Muscle layer of duodenum (tissue), 2 donors: ENCODE results near the gene IQCE.
A peak's percentile ranks its signal among the peaks of the same experiment; 100 is the strongest.

Experiments used
- H3K27ac ChIP-seq: one replicate; pipeline ENCODE4 v1.7.0; 2013; ENCODE audit warnings: mild to moderate bottlenecking, low read length
- H3K27me3 ChIP-seq: one replicate; pipeline ENCODE4 v1.7.0; 2013; ENCODE audit warnings: low read depth, mild to moderate bottlenecking, control low read depth, low read length
- H3K36me3 ChIP-seq, 2 donors: one replicate each; pipeline ENCODE4 v1.7.0; 2013; ENCODE audit warnings: low read length in 2 of 2, control low read depth in 1 of 2, mild to moderate bottlenecking in 1 of 2; ENCODE audit not compliant: insufficient read depth in 2 of 2, control insufficient read depth in 1 of 2
- H3K4me1 ChIP-seq, 2 donors: one replicate each; pipeline ENCODE4 v1.7.0; 2013; ENCODE audit warnings: low read length in 2 of 2, mild to moderate bottlenecking in 2 of 2, control low read depth in 1 of 2, moderate library complexity in 1 of 2; ENCODE audit not compliant: insufficient read depth in 2 of 2, control insufficient read depth in 1 of 2
- H3K4me3 ChIP-seq, 2 donors: one replicate each; pipeline ENCODE4 v1.7.0; 2013; ENCODE audit warnings: low read length in 2 of 2, low read depth in 1 of 2, mild to moderate bottlenecking in 1 of 2
- H3K9me3 ChIP-seq, 2 donors: one replicate each; pipeline ENCODE4 v1.7.0; 2013; ENCODE audit warnings: low read length in 2 of 2, control low read depth in 1 of 2, mild to moderate bottlenecking in 1 of 2; ENCODE audit not compliant: control insufficient read depth in 1 of 2
- donor health status: healthy.

The IQCE gene, protein sequence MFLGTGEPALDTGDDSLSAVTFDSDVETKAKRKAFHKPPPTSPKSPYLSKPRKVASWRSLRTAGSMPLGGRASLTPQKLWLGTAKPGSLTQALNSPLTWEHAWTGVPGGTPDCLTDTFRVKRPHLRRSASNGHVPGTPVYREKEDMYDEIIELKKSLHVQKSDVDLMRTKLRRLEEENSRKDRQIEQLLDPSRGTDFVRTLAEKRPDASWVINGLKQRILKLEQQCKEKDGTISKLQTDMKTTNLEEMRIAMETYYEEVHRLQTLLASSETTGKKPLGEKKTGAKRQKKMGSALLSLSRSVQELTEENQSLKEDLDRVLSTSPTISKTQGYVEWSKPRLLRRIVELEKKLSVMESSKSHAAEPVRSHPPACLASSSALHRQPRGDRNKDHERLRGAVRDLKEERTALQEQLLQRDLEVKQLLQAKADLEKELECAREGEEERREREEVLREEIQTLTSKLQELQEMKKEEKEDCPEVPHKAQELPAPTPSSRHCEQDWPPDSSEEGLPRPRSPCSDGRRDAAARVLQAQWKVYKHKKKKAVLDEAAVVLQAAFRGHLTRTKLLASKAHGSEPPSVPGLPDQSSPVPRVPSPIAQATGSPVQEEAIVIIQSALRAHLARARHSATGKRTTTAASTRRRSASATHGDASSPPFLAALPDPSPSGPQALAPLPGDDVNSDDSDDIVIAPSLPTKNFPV

DNA sequence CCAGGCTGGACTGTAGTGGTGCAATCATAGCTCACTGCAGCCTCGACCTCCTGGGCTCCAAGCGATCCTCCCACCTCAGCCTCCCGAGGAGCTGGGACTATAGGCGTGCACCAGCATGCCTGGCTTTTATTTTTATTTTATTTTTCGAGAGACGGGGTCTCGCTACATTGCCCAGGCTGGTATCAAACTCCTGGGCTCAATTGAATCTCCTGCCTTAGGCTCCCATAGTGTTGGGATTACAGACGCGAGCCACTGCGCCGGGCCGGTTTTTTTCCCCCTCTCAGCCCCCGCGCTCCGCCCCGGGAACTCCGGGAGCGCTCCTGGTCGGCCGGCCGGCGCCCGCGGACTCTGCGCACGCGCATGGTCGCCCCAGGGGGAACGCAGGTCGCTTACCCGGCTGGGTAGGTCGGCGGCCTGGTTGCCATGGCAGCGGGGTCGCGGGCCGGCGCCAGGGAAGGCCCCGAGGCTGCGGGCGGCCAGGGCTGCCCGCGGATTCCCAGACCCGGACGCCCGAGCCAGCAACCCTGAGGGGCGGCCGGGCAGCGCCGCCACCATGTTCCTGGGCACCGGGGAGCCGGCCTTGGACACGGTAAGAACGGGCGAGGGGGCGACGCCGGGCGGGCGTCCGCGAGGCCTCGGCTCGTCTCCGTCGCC is at the start of gene IQCE:
TSS of gene IQCE (plus strand) at position 351 of the 654 bp plus-strand sequence. CDS start at position 554, 203 bp downstream.
- Histone ChIP-seq H3K27ac (no peak within 1 kb of the TSS), H3K4me3 (peak within 1 kb of the TSS; percentile 66 to 98), H3K27me3 (no peaks in the 10 kb centered on the region), H3K4me1 (peaks cover 12 to 24% of the 10 kb centered on the region in 2 donors), H3K36me3 (no peaks in the 10 kb centered on the region), H3K9me3 (no peaks in the 10 kb centered on the region)

DNA sequence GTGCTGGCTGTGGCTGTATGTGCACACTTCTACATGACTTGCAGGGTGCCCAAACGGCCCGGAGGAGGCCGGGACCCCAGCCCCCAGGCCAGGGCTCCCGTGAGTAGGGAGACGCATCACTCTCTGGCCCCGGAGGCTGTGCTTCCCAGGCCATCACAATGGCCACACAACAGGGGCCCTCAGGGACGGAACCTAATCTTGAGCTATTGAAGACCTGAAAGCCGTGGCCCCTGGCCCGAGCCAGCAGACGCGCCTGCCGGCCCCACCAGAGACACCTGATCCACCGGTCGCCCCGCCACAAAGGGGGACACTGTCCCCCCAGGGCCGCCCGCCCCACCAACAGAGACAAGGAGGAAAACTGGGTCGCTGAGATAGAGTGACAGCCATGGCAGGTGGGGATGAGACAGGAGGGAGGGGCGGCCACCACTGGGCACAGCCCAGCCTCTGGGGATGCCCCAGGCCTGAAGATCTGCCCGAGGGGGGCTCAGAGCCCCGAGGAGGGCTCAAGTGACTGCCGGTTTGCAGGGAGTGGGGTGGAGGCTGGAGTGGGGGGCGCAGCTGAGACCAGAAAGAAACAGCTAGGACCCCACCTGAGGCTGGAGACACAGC is 49.4 kb upstream of the IQCE start:
- Histone ChIP-seq H3K4me1 (peaks cover 3 to 34% of the 10 kb centered on the region in 2 donors), H3K9me3 (no peaks in the 10 kb centered on the region), H3K36me3 (no peaks in the 10 kb centered on the region), H3K4me3 (no peak overlapping the region), H3K27ac (no peak overlapping the region), H3K27me3 (no peaks in the 10 kb centered on the region)

GRCh38 chr7:2510130-2510776 is 48.5 kb upstream of the IQCE start:
- no peak overlapping the region for H3K4me3 ChIP-seq
- H3K27ac ChIP-seq, result no peak overlapping the region
- H3K4me1 ChIP-seq, result peaks cover 3 to 34% of the 10 kb centered on the region in 2 donors
- H3K9me3 ChIP-seq, result no peaks in the 10 kb centered on the region
- no peaks in the 10 kb centered on the region for H3K27me3 ChIP-seq
- H3K36me3 ChIP-seq, result no peaks in the 10 kb centered on the region

DNA sequence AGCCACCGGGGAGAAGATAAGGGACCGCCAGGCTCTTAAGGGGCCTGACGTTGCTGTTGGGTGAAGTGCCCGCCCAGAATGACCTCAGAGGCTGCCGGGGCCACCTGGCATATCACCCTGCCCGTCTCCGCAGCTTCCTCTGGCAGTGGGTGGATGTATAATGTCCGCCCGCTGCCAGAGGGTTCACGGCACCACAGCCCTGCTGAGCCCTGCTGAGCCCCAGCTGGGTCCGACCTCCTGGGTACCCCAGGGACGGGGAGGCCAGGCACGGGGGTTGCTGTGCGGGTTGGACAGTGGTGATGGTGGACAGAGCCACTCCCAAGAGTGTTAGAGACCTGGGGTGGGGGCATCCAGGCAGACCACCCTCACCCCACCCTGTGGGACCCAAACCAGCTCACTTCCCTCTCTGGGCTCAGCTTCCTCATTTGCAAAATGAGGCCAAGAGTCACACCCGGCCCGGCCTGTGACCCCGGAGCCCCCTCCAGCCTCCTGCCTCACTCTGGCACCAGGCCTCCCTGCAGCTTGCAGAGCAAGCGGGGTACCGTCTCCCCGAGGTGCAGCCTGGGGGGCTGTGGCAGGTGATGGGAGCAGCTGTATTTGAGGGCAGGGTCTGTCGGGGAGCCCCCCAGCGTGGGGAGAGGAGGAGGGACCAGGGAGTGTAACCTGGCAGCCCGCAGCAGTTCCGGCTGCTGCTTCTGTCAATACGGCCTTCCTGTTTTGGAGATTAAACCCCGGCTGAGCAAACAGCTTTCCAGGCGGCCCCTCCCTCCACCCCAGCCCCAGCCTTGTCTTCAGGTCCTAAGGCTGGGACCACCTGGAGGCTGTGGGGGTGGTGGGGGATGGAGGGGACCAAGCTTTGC is 47.6 kb upstream of the IQCE start:
- H3K4me3 ChIP-seq, result no peak overlapping the region
- H3K36me3 ChIP-seq, result no peaks in the 10 kb centered on the region
- no peaks in the 10 kb centered on the region for H3K9me3 ChIP-seq
- peaks cover 3 to 34% of the 10 kb centered on the region in 2 donors for H3K4me1 ChIP-seq
- H3K27me3 ChIP-seq, result no peaks in the 10 kb centered on the region
- H3K27ac ChIP-seq, result no peak overlapping the region

DNA sequence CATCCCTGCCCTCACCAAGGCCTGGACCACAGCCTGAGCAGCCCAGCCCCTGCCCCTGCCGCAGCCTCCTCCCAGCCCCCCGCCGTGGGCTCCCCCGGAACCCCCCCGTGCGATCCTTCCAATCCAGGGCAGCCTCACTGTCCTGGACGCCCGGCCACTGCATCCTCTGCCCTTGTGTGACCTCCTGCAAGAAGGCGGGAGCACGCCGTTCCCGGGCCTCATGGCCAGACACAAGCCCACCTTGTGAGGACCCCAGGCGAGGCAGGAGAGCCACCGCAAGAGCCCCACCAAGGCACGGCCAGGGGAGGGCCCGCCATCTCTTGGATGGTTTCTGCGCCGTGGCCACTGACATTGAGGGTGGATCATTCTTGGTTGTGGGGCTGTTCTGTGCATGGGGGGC is 47.0 kb upstream of the IQCE start:
- Histone ChIP-seq H3K27me3 (no peaks in the 10 kb centered on the region), H3K9me3 (no peaks in the 10 kb centered on the region), H3K4me1 (peaks cover 3 to 34% of the 10 kb centered on the region in 2 donors), H3K4me3 (no peak overlapping the region), H3K36me3 (no peaks in the 10 kb centered on the region), H3K27ac (no peak overlapping the region)

DNA sequence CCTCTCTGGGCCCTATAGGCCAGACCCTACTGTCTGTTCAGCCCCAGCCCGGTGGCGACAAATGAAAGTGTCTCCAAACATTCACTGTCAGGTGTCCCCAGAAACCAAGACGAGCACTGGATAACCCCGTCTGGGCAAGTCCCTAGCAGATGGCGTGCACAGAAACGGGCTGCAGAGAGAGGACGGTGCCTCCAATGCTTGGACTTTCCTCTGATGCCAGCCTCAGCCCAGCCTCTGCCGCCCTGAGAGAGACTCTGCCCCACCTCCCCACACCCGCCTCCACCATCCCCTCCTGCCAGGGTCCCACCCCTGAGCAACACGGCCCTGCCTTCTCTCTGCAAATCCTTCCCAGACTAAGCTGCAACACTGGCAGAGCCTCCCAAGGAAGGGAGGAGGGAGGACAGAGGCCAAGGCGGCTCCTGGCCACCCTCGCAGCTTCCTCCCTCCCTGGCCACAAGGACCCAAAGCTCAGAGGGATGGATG is 46.6 kb upstream of the IQCE start:
- H3K4me3 ChIP-seq, result no peak overlapping the region
- H3K27ac ChIP-seq, result no peak overlapping the region
- peaks cover 3 to 34% of the 10 kb centered on the region in 2 donors for H3K4me1 ChIP-seq
- no peaks in the 10 kb centered on the region for H3K36me3 ChIP-seq
- H3K9me3 ChIP-seq, result no peaks in the 10 kb centered on the region
- H3K27me3 ChIP-seq, result no peaks in the 10 kb centered on the region

- Histone ChIP-seq H3K4me1 (peaks cover 3 to 31% of the 10 kb centered on the region in 2 donors), H3K36me3 (no peaks in the 10 kb centered on the region), H3K9me3 (no peaks in the 10 kb centered on the region), H3K4me3 (no peak overlapping the region), H3K27ac (no peak overlapping the region), H3K27me3 (no peaks in the 10 kb centered on the region)
Measured at GRCh38 chr7:2512713-2513112, 46.1 kb upstream of the IQCE start.

- Histone ChIP-seq H3K9me3 (no peaks in the 10 kb centered on the region), H3K27ac (no peak overlapping the region), H3K4me3 (no peak overlapping the region), H3K36me3 (no peaks in the 10 kb centered on the region), H3K27me3 (no peaks in the 10 kb centered on the region), H3K4me1 (peaks cover 3 to 32% of the 10 kb centered on the region in 2 donors)
Measured at GRCh38 chr7:2513702-2514101, 45.1 kb upstream of the IQCE start.

DNA sequence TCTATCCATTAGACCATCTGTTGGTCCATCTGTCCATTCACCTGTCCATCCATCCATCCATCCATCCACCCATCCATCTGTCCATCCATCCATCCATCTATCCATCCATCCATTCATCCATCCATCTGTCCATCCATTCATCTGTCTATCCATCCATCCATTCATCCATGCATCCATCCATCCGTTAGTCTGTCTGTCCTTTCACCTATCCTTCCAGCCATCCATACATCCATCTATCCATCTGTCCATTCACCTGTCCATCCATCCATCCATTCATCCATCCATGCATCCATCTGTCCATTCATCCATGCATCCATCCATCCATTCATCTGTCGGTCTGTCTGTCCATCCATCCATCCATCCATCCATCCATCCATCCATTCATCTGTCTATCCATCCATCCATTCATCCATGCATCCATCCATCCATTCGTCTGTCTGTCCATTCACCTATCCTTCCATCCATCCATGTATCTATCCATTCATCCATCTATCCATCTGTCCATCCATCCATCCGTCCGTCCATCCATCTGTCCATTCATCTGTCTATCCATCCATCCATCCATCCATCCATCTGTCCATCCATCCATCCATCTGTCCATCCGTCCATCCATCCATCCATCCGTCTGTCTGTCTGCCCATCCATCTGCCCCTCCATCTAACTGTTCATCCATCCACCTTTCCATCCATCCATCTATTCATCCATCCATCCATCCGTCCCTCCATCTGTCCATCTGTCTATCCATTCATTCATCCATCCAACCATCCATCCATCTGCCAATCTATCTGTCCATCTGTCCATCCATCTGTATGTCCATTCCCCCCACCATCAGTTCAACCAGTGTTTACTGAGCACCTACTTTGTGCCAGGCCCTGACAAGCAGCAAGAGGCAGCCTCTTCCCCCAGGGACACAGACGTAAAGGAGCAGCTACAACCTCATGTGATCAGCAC is 44.0 kb upstream of the IQCE start:
- no peak overlapping the region for H3K4me3 ChIP-seq
- H3K9me3 ChIP-seq, result no peaks in the 10 kb centered on the region
- H3K27me3 ChIP-seq, result no peaks in the 10 kb centered on the region
- H3K36me3 ChIP-seq, result no peaks in the 10 kb centered on the region
- H3K27ac ChIP-seq, result no peak overlapping the region
- H3K4me1 ChIP-seq, result peaks cover 3 to 35% of the 10 kb centered on the region in 2 donors
